Ectodermal cell (in vitro differentiated cells): ENCODE data around the gene MRPL39.

Source experiments
- H3K27ac ChIP-seq: 2 replicates; pipeline ENCODE4 v1.7.0; 2013; ENCODE audit warnings: mild to moderate bottlenecking, low read depth, low read length; ENCODE audit not compliant: insufficient read depth, poor library complexity, severe bottlenecking
- H3K27me3 ChIP-seq: 2 replicates; pipeline ENCODE4 v1.7.0; 2013; ENCODE audit warnings: mild to moderate bottlenecking, low read length; ENCODE audit not compliant: insufficient read depth, control insufficient read depth, poor library complexity, severe bottlenecking
- H3K36me3 ChIP-seq: one replicate; pipeline ENCODE4 v1.7.0; 2013; ENCODE audit warnings: low read length; ENCODE audit not compliant: control insufficient read depth, insufficient read depth
- H3K4me1 ChIP-seq: one replicate; pipeline ENCODE4 v1.7.0; 2013; ENCODE audit warnings: low read length; ENCODE audit not compliant: control insufficient read depth, insufficient read depth
- H3K4me3 ChIP-seq: 2 replicates; pipeline ENCODE4 v1.7.0; 2013; ENCODE audit warnings: low read depth, low read length, control low read depth; ENCODE audit not compliant: insufficient read depth
- H3K9me3 ChIP-seq: 2 replicates; pipeline ENCODE4 v1.7.0; 2013; ENCODE audit warnings: mild to moderate bottlenecking, low read length, moderate library complexity; ENCODE audit not compliant: control insufficient read depth
- WGBS, 2 experiments: methylation state at CpG; one replicate each; pipeline ENCODE4 v1.1.7; 2013; ENCODE audit warnings: missing lambda C conversion rate in 2 of 2; 5-methylcytosine and 5-hydroxymethylcytosine counted together

Gene MRPL39

GRCh38 chr21:25619198-25619597 lies 11.9 kb upstream of the MRPL39 start:
- H3K4me1 ChIP-seq, result no peaks in the 10 kb centered on the region
- H3K36me3 ChIP-seq, result no peaks in the 10 kb centered on the region
- H3K27ac ChIP-seq, result no peak overlapping the region
- H3K9me3 ChIP-seq, result no peaks in the 10 kb centered on the region
- H3K4me3 ChIP-seq, result no peak overlapping the region
- no peaks in the 10 kb centered on the region for H3K27me3 ChIP-seq
- WGBS, 2 experiments, result 89 to 93% methylated on average over 2 of the region's 2 CpGs

- H3K27ac ChIP-seq, result no peak overlapping the region
- WGBS, 2 experiments, result 91 to 94% methylated on average over 3 of the region's 3 CpGs
Observed at GRCh38 chr21:25615880-25616279, 8.6 kb upstream of the MRPL39 start.

GRCh38 chr21:25614441-25614840 lies 7.2 kb upstream of the MRPL39 start:
- Histone ChIP-seq H3K4me1 (no peaks in the 10 kb centered on the region), H3K9me3 (no peaks in the 10 kb centered on the region), H3K36me3 (no peaks in the 10 kb centered on the region), H3K27ac (no peak overlapping the region), H3K27me3 (no peaks in the 10 kb centered on the region), H3K4me3 (no peak overlapping the region)
- 14 to 40% methylated on average over 1 of the region's 1 CpG for WGBS, 2 experiments

More at GRCh38 chr21:25615880-25616279, 8.6 kb upstream of the MRPL39 start:
- Histone ChIP-seq H3K4me1 (no peaks in the 10 kb centered on the region), H3K4me3 (no peak overlapping the region), H3K27me3 (no peaks in the 10 kb centered on the region), H3K36me3 (no peaks in the 10 kb centered on the region), H3K9me3 (no peaks in the 10 kb centered on the region)

GRCh38 chr21:25608044-25608737 lies 910 bp upstream of the MRPL39 start:
- peak overlapping the region; percentile 88 for H3K4me3 ChIP-seq
- H3K4me1 ChIP-seq, result no peaks in the 10 kb centered on the region
- H3K36me3 ChIP-seq, result peaks cover 14% of the 10 kb centered on the region
- WGBS, 2 experiments, result 16 to 24% methylated on average over 15 to 17 of the region's 18 CpGs
- no peaks in the 10 kb centered on the region for H3K9me3 ChIP-seq
- no peaks in the 10 kb centered on the region for H3K27me3 ChIP-seq
- H3K27ac ChIP-seq, result no peak overlapping the region

GRCh38 chr21:25589887-25590286 lies 17.4 kb downstream of the MRPL39 start:
- Histone ChIP-seq H3K27ac (no peak overlapping the region), H3K36me3 (peaks cover 25% of the 10 kb centered on the region), H3K4me1 (no peaks in the 10 kb centered on the region), H3K4me3 (no peak overlapping the region), H3K9me3 (no peaks in the 10 kb centered on the region), H3K27me3 (no peaks in the 10 kb centered on the region)
- 86 to 100% methylated on average over 1 of the region's 1 CpG for WGBS, 2 experiments

- WGBS, 2 experiments, result 92% methylated on average over 2 of the region's 2 CpGs; no CpG with 5 or more reads in 1 of the 2 experiments
- Histone ChIP-seq H3K4me1 (no peaks in the 10 kb centered on the region), H3K9me3 (no peaks in the 10 kb centered on the region), H3K27me3 (no peaks in the 10 kb centered on the region), H3K36me3 (peaks cover 13% of the 10 kb centered on the region), H3K4me3 (no peak overlapping the region), H3K27ac (no peak overlapping the region)
Observed at GRCh38 chr21:25586791-25587190, 20.5 kb downstream of the MRPL39 start.

GRCh38 chr21:25586326-25586725 lies 21.0 kb downstream of the MRPL39 start:
- Histone ChIP-seq H3K4me1 (no peaks in the 10 kb centered on the region), H3K4me3 (no peak overlapping the region), H3K27me3 (no peaks in the 10 kb centered on the region), H3K9me3 (no peaks in the 10 kb centered on the region), H3K36me3 (peaks cover 9% of the 10 kb centered on the region), H3K27ac (no peak overlapping the region)
- WGBS, 2 experiments, result 89 to 95% methylated on average over 3 of the region's 3 CpGs

- Histone ChIP-seq H3K4me1 (no peaks in the 10 kb centered on the region), H3K27ac (no peak overlapping the region), H3K36me3 (peaks cover 9% of the 10 kb centered on the region), H3K27me3 (no peaks in the 10 kb centered on the region), H3K9me3 (no peaks in the 10 kb centered on the region), H3K4me3 (no peak overlapping the region)
- WGBS, 2 experiments, result 94 to 95% methylated on average over 5 to 7 of the region's 7 CpGs
Observed at GRCh38 chr21:25584833-25585676, 22.2 kb downstream of the MRPL39 start.

- H3K27ac ChIP-seq, result no peak overlapping the region
- H3K9me3 ChIP-seq, result no peaks in the 10 kb centered on the region
- WGBS, 2 experiments, result 97 to 100% methylated on average over 4 of the region's 5 CpGs
- H3K4me3 ChIP-seq, result no peak overlapping the region
- H3K36me3 ChIP-seq, result peaks cover 9% of the 10 kb centered on the region
- no peaks in the 10 kb centered on the region for H3K27me3 ChIP-seq
- no peaks in the 10 kb centered on the region for H3K4me1 ChIP-seq
Observed at GRCh38 chr21:25583370-25584130, 23.7 kb downstream of the MRPL39 start.

GRCh38 chr21:25582888-25583287 lies 24.4 kb downstream of the MRPL39 start:
- Histone ChIP-seq H3K4me1 (no peaks in the 10 kb centered on the region), H3K36me3 (peaks cover 6% of the 10 kb centered on the region), H3K27me3 (no peaks in the 10 kb centered on the region), H3K4me3 (no peak overlapping the region), H3K9me3 (no peaks in the 10 kb centered on the region), H3K27ac (no peak overlapping the region)
- 94 to 95% methylated on average over 5 of the region's 5 CpGs for WGBS, 2 experiments
